ENCODE measurements around the gene WDR7. TPM values are rescaled to one million over a fixed set of nuclear protein-coding genes. Genes with fewer than 3 reads are reported as not detected.

The WDR7 gene
- total and polyA plus RNA-seq, 12 donors = 3.1 to 32.6 (median 28.0) TPM

DNA sequence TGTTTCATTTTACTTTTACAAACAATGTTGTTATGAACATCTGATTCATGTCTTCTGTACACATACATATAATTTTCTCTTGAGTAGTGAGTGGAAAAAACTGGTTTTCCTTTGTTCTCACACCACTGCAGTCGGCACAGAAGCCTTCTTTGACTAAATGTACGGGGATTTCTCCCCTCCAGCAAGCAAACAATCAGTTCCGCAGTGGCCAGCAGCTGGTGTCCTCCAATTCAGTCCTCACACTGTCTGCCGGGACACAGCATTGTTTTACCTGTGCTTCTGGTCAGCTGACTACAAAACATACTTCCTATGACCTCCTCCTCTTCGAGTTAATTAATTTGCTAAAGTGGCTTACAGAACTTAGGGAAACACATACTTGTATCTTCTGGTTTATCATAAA lies 202.8 kb downstream of the WDR7 start:
- whole genome bisulfite sequencing, 2 donors = 84 to 92% methylated on average over 5 of the region's 5 CpGs
- intact Hi-C loops (cut with DNase I) = no loop called here
- no peaks in the 10 kb centered on the region for H3K27me3 ChIP-seq
- no peaks in the 10 kb centered on the region for H3K36me3 ChIP-seq
- H3K27ac ChIP-seq = no peak overlapping the region
- ATAC-seq = no peak
- H3K9me3 ChIP-seq = no peaks in the 10 kb centered on the region
- TF ChIP-seq, protein P1, sequence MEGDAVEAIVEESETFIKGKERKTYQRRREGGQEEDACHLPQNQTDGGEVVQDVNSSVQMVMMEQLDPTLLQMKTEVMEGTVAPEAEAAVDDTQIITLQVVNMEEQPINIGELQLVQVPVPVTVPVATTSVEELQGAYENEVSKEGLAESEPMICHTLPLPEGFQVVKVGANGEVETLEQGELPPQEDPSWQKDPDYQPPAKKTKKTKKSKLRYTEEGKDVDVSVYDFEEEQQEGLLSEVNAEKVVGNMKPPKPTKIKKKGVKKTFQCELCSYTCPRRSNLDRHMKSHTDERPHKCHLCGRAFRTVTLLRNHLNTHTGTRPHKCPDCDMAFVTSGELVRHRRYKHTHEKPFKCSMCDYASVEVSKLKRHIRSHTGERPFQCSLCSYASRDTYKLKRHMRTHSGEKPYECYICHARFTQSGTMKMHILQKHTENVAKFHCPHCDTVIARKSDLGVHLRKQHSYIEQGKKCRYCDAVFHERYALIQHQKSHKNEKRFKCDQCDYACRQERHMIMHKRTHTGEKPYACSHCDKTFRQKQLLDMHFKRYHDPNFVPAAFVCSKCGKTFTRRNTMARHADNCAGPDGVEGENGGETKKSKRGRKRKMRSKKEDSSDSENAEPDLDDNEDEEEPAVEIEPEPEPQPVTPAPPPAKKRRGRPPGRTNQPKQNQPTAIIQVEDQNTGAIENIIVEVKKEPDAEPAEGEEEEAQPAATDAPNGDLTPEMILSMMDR (IDR thresholded peaks at IDR 0.05) = no peak
- H3K4me1 ChIP-seq = no peaks in the 10 kb centered on the region
- H3K4me3 ChIP-seq = no peak overlapping the region
- DNase-seq = no peak

DNA sequence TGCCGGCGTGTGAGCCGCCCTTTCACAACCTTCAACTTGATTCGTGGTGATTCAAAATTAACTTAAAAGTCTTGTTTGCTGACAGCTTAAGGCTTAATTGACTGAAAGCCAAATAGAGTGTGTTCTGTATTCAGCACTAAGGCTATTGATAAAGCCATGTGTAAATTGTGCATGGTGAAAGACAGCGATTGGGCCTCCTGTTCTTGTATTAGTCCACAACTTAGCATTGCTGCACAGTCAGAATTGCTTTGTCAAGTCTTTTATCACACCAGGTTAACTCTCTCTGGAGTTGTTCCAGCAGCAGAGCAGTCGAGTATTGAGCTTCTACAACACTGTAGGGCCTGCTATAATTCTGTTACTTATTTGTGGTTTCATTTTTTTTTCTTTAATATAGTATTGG lies 210.1 kb downstream of the WDR7 start:
- intact Hi-C loops (cut with DNase I) = loop anchor here in 3 of 10 donors (10.0 kb wide), 3 partner anchors 106 to 694 kb away; partner anchors contain the start of gene ONECUT2 (in 1 of the 3)
- Histone ChIP-seq H3K9me3 (no peaks in the 10 kb centered on the region), H3K27me3 (no peaks in the 10 kb centered on the region), H3K27ac (no peak overlapping the region), H3K4me1 (no peaks in the 10 kb centered on the region), H3K36me3 (no peaks in the 10 kb centered on the region), H3K4me3 (no peak overlapping the region)
- no peak for DNase-seq
- TF ChIP-seq, protein P1 (IDR thresholded peaks at IDR 0.05) = no peak
- WGBS, 2 donors = 77 to 78% methylated on average over 6 of the region's 6 CpGs
- ATAC-seq = no peak

DNA sequence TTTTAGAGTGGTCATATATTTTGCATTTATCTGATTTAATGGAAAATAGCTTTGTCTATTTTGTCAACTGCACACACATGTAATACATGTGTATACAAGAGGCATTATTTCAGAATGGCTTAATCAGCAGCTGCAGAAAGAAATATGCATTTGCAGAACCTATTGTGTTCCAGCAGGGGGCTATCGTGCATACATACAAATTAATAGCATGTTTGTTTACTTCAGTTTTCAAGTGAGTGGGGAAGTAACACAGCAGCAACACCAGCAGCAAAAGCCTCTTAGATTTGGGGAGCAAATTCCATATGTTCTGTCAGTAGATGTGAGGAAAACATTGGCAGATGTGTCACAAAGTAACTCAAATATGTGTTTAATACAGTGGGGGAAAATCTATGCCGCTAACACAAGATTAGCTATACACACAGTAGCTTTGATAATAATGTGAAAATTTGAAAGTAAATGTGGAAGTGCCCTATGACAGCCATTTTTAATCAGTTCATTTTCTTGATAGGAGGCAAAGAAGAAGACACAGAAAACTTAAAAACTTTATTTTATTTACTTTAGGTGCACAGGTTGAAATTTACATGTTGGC lies 218.1 kb downstream of the WDR7 start:
- no peaks in the 10 kb centered on the region for H3K36me3 ChIP-seq
- DNase-seq (peak in 1 of 2 donors; percentile 7), ATAC-seq (peak in 4 of 8 donors; percentile 29 to 47 (median 34))
- H3K9me3 ChIP-seq = no peaks in the 10 kb centered on the region
- 50% methylated on average over 2 of the region's 2 CpGs for WGBS, 2 donors
- peaks cover 0 to 6% (median 0%) of the 10 kb centered on the region in 9 donors for H3K4me1 ChIP-seq
- TF ChIP-seq, protein P1 (IDR thresholded peaks at IDR 0.05) = peak in 8 of 9 donors; percentile 43 to 77 (median 70)
- no peak overlapping the region for H3K27ac ChIP-seq
- H3K4me3 ChIP-seq = no peak overlapping the region
- no peaks in the 10 kb centered on the region for H3K27me3 ChIP-seq
- intact Hi-C loops (cut with DNase I) = loop anchor here in 5 of 10 donors (5.0 to 10.0 kb wide), 4 partner anchors 114 to 693 kb away; partner anchors contain the start of gene ONECUT2 (in 1 of the 5)

DNA sequence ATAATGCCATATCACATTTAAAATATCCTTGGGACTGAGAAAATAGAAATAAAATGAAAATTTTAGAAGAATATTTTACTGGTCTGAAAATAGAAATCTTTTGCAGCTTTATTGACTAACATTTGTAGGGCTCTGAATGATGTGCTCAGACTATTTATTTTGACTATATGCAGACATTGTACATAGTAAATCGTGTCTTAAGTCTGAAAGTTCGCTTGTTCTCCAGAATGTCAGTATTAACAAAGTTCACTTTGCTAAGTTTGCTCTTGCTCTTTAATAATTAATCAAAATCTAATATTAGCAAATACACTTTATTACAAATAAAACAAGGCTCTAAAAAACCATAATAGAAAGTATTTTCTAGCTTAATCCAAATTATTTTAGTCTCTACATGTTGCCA lies 219.8 kb downstream of the WDR7 start:
- Histone ChIP-seq H3K36me3 (no peaks in the 10 kb centered on the region), H3K27ac (no peak overlapping the region), H3K4me1 (peaks cover 0 to 6% (median 0%) of the 10 kb centered on the region in 9 donors), H3K4me3 (no peak overlapping the region), H3K27me3 (no peaks in the 10 kb centered on the region), H3K9me3 (no peaks in the 10 kb centered on the region)
- intact Hi-C loops (cut with DNase I) = loop anchor here in 4 of 10 donors (5.0 to 10.0 kb wide), 3 partner anchors 236 to 694 kb away; no protein-coding TSS in a partner anchor
- WGBS, 2 donors = 97% methylated on average over 2 of the region's 2 CpGs
- ATAC-seq (no peak), DNase-seq (no peak)
- TF ChIP-seq, protein P1 (IDR thresholded peaks at IDR 0.05) = no peak
